PC-9 (cell line): ENCODE results near the gene COQ4. TPM values are rescaled to one million over a fixed set of nuclear protein-coding genes. Genes with fewer than 3 reads are reported as not detected.

Experiments
- BruUV-seq: library from RNA; stranded (reverse); fragments of 400-500 nt; replicated peaks from 2 replicates; lab custom pipeline; 2021; lab: Mats Ljungman, UMichigan
- CTCF ChIA-PET: fragments of 300-600 bp; sonication (Branson Sonifier 250); formaldehyde crosslinking; loops from one replicate; lab custom pipeline; 2022; ENCODE audit warnings: antibody characterized with exemption; lab: Charles Lee
- POLR2A ChIA-PET: fragments of 300-600 bp; sonication (Branson Sonifier 250); formaldehyde crosslinking; loops from one replicate; lab custom pipeline; 2022; ENCODE audit warnings: antibody characterized with exemption; ENCODE audit not compliant: unreplicated experiment; lab: Charles Lee
- DNase-seq, 2 experiments: peaks; one replicate each; pipeline versions ENCODE4 v3.0.0 to v3.0.0-alpha.2; 2015 to 2022; ENCODE audit warnings: mixed read lengths in 1 of 2
- H2AFZ ChIP-seq: fragments of 200-600 bp; sonication (generic); 2 replicates; pipeline ENCODE4 v1.8.1; 2017; ENCODE audit warnings: antibody characterized with exemption
- H3F3A ChIP-seq: fragments of 200-600 bp; sonication (generic); 2 replicates; pipeline ENCODE4 v1.8.1; 2017; ENCODE audit warnings: antibody characterized with exemption, mild to moderate bottlenecking, low read depth; ENCODE audit not compliant: insufficient read depth
- H3K27ac ChIP-seq: fragments of 200-600 bp; sonication (generic); 2 replicates; pipeline ENCODE4 v1.6.1; 2016; ENCODE audit warnings: mixed run types
- H3K27me3 ChIP-seq: fragments of 200-600 bp; sonication (generic); 2 replicates; pipeline ENCODE4 v1.6.1; 2016; ENCODE audit warnings: low read depth, mixed run types; ENCODE audit not compliant: insufficient read depth
- H3K36me3 ChIP-seq: fragments of 200-600 bp; sonication (generic); 2 replicates; pipeline ENCODE4 v1.6.1; 2016; ENCODE audit warnings: low read depth, mixed run types
- H3K4me1 ChIP-seq: fragments of 200-600 bp; sonication (generic); replicated peaks from 2 replicates; pipeline ENCODE4 v1.6.1; 2016; ENCODE audit warnings: mixed run types; ENCODE audit not compliant: insufficient read depth
- H3K4me2 ChIP-seq: fragments of 200-600 bp; sonication (generic); 2 replicates; pipeline ENCODE4 v1.6.1; 2017; ENCODE audit warnings: mixed run types
- H3K4me3 ChIP-seq: fragments of 200-600 bp; sonication (generic); 2 replicates; pipeline ENCODE4 v1.6.1; 2016; ENCODE audit warnings: mixed run types
- H3K79me2 ChIP-seq: fragments of 200-600 bp; sonication (generic); 2 replicates; pipeline ENCODE4 v1.6.1; 2017; ENCODE audit warnings: low read depth, mixed run types
- H3K9me2 ChIP-seq: fragments of 200-600 bp; sonication (generic); 2 replicates; pipeline ENCODE4 v1.8.1; 2017; ENCODE audit warnings: mild to moderate bottlenecking; ENCODE audit not compliant: insufficient read depth
- H3K9me3 ChIP-seq: fragments of 200-600 bp; sonication (generic); 2 replicates; pipeline ENCODE4 v1.8.1; 2016; ENCODE audit warnings: low read depth; ENCODE audit not compliant: insufficient read depth
- H4K20me1 ChIP-seq: fragments of 200-600 bp; sonication (generic); 2 replicates; pipeline ENCODE4 v1.8.1; 2017; ENCODE audit not compliant: insufficient read depth
- EZH2 ChIP-seq: fragments of 200-600 bp; sonication (generic); IDR thresholded peaks from 2 replicates; pipeline ENCODE4 v1.8.0; 2017; ENCODE audit warnings: antibody characterized with exemption, low read depth
- intact Hi-C: fragments of 100-400 bp; cut with micrococcal nuclease; formaldehyde crosslinking; loops from one replicate; pipeline ENCODE4 v1.10.0; 2022; ENCODE audit not compliant: unreplicated experiment
- total RNA-seq: library from RNA; stranded (reverse); gene quantifications from 2 replicates; pipeline ENCODE4 v1.2.3, GENCODE V29; 2021
- TF ChIP-seq, protein P1 (sequence below): fragments of 200-600 bp; sonication (generic); conservative IDR thresholded peaks from 2 replicates; pipeline ENCODE4 v1.6.1; 2017; ENCODE audit warnings: mixed run types, antibody characterized with exemption, mild to moderate bottlenecking, moderate library complexity

The COQ4 gene
- total RNA-seq, 1 experiment from 2014 or later: 81.8 TPM

DNA sequence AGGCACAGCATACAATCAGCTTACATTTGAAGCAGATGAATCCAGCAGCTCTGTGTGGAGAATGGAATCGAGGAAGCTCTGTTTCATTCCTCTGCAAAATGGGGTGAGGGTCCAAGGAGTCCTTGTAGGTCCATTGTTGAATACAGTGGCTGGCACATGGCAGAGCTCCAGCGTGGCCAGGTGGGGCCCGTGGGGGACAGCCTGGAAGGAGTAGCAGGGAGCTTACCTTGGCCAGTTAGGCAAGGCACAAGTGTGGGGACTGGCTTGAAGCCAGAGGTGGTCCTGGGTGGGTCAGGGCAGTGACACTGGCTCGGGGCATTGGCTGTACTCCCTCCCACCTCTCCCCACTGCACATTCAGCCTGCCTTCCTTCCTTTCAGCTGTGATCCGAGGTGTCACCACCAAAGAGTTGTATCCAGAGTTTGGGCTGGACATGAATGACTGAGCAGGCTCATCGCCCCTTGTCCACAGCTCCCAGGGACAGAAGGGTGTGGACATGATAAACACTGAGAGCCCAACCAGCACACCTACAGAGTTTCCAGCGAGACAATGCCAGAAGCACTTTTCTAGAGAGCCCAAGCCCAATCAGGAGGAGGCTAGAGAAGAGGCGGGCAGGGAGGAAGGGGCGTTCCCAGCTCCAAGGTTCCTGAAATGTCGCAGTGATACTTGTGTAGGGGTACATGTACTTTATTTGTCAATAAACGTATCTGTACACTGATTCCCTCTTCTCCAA lies 34.2 kb upstream of the COQ4 start:
- Histone ChIP-seq H3K4me2 (no peak overlapping the region), H3K9me2 (no peaks in the 10 kb centered on the region), H3F3A (0 out of 2 replicates have a peak, but pooled peaks cover 6% of the 10 kb centered on the region), H3K27ac (no peak overlapping the region), H3K27me3 (no peaks in the 10 kb centered on the region), H3K79me2 (no peaks in the 10 kb centered on the region), H3K4me3 (no peak overlapping the region), H4K20me1 (no peaks in the 10 kb centered on the region), H2AFZ (no peak overlapping the region), H3K4me1 (no peaks in the 10 kb centered on the region), H3K9me3 (no peaks in the 10 kb centered on the region), H3K36me3 (no peaks in the 10 kb centered on the region)
- intact Hi-C loops: no loop called here
- CTCF ChIA-PET: interaction anchor here (0.6 kb wide), 1 partner anchor 291 kb away, joined by 3 read pairs; no protein-coding TSS in a partner anchor
- POLR2A ChIA-PET: interaction anchor here (0.7 kb wide), 1 partner anchor 93 kb away, joined by 3 read pairs; no protein-coding TSS in a partner anchor
- TF ChIP-seq, protein P1, sequence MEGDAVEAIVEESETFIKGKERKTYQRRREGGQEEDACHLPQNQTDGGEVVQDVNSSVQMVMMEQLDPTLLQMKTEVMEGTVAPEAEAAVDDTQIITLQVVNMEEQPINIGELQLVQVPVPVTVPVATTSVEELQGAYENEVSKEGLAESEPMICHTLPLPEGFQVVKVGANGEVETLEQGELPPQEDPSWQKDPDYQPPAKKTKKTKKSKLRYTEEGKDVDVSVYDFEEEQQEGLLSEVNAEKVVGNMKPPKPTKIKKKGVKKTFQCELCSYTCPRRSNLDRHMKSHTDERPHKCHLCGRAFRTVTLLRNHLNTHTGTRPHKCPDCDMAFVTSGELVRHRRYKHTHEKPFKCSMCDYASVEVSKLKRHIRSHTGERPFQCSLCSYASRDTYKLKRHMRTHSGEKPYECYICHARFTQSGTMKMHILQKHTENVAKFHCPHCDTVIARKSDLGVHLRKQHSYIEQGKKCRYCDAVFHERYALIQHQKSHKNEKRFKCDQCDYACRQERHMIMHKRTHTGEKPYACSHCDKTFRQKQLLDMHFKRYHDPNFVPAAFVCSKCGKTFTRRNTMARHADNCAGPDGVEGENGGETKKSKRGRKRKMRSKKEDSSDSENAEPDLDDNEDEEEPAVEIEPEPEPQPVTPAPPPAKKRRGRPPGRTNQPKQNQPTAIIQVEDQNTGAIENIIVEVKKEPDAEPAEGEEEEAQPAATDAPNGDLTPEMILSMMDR: no peak
- no peak for TF ChIP-seq EZH2
- no peak for DNase-seq
- BruUV-seq: no TSS peak

DNA sequence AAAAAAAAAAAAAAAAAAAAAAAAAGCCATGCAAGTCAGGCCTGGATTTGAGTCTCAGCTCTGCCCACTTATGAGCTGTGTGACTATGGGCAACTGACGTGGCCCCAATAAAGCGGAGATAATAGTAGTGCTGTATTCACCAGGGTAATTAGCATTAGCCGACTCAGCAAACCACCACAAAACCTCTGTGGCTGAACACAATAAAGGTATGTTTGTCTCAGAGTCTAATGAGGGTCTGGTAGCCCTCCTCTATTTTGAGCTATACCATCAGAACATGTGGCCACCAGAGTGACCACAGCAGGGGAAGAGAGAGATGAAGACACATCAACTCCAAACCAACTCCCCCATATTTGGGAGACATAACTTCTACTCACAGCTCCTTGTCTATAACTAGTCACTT lies 30.6 kb upstream of the COQ4 start:
- no peak overlapping the region for H3K27ac ChIP-seq
- no peaks in the 10 kb centered on the region for H3K27me3 ChIP-seq
- H3K9me3 ChIP-seq: no peaks in the 10 kb centered on the region
- peaks cover 19% of the 10 kb centered on the region; the same call in 1 of the 2 replicates for H3F3A ChIP-seq
- H3K36me3 ChIP-seq: no peaks in the 10 kb centered on the region
- CTCF ChIA-PET: interaction anchor here (0.6 to 0.9 kb wide), 2 partner anchors 49 to 135 kb away, joined by 3 read pairs; no protein-coding TSS in a partner anchor
- no peak overlapping the region for H3K4me2 ChIP-seq
- no TSS peak for BruUV-seq
- no peak for DNase-seq
- H3K4me1 ChIP-seq: peaks cover 20% of the 10 kb centered on the region
- no peaks in the 10 kb centered on the region for H4K20me1 ChIP-seq
- no peak overlapping the region for H2AFZ ChIP-seq
- H3K4me3 ChIP-seq: no peak overlapping the region
- no peaks in the 10 kb centered on the region for H3K9me2 ChIP-seq
- POLR2A ChIA-PET: interaction anchor here (0.5 to 0.8 kb wide), 2 partner anchors 21 to 70 kb away, joined by 3 to 12 read pairs; no protein-coding TSS in a partner anchor
- TF ChIP-seq EZH2: no peak
- intact Hi-C loops: no loop called here
- H3K79me2 ChIP-seq: peaks cover 2% of the 10 kb centered on the region

DNA sequence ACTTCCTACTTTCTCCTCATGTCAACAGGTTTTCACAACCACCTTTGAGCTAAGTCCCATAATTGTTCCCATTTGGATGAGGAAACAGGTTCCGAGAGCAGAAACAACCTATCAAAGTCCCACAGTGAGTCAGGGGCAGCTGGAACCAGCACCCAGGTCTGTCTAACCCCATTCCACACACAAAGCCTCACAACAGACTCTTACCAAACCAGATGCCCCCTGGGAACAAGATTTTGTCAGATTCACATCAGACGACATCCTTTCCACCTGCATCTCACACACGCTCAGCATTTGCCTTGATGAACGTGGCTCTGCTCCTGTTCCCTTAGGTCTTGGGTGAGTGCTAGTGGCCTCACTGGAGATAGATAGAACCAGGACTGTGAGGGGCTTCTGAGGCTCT lies 29.5 kb upstream of the COQ4 start:
- no peaks in the 10 kb centered on the region for H3K9me2 ChIP-seq
- H3K4me2 ChIP-seq: no peak overlapping the region
- no peak for TF ChIP-seq EZH2
- TF ChIP-seq, protein P1: no peak
- no peak for DNase-seq
- no TSS peak for BruUV-seq
- H3K27ac ChIP-seq: no peak overlapping the region
- H3K79me2 ChIP-seq: peaks cover 6% of the 10 kb centered on the region
- no peaks in the 10 kb centered on the region for H3K9me3 ChIP-seq
- H2AFZ ChIP-seq: no peak overlapping the region
- H4K20me1 ChIP-seq: no peaks in the 10 kb centered on the region
- intact Hi-C loops: no loop called here
- H3K4me1 ChIP-seq: peaks cover 31% of the 10 kb centered on the region
- no peaks in the 10 kb centered on the region for H3K27me3 ChIP-seq
- H3K36me3 ChIP-seq: no peaks in the 10 kb centered on the region
- POLR2A ChIA-PET: interaction anchor here (0.6 kb wide), 1 partner anchor 448 kb away, joined by 7 read pairs; no protein-coding TSS in a partner anchor
- no peak overlapping the region for H3K4me3 ChIP-seq
- CTCF ChIA-PET: interaction anchor here (0.8 kb wide), 1 partner anchor 48 kb away, joined by 3 read pairs; no protein-coding TSS in a partner anchor
- peaks cover 30% of the 10 kb centered on the region; the same call in 1 of the 2 replicates for H3F3A ChIP-seq
